Gastroesophageal sphincter (tissue), 3 donors: ENCODE measurements around the gene PSME3.

Experiments used
- CTCF ChIP-seq, 4 experiments: fragments of 200-600 bp in 2 of 4; fragments of 450-650 bp in 2 of 4; sonication (generic) in 1 of 4; IDR thresholded peaks; one replicate each; pipeline ENCODE4 v1.5.1; 2017 to 2019; ENCODE audit warnings: antibody characterized with exemption in 4 of 4, mild to moderate bottlenecking in 2 of 4, moderate library complexity in 2 of 4
- EP300 ChIP-seq: sonication (generic); formaldehyde crosslinking; IDR thresholded peaks from one replicate; pipeline ENCODE4 v1.6.1; 2017; ENCODE audit warnings: antibody characterized with exemption, mild to moderate bottlenecking
- POLR2A ChIP-seq, 2 donors: fragments of 450-650 bp; IDR thresholded peaks; one replicate each; pipeline ENCODE4 v1.6.1; 2017; ENCODE audit warnings: antibody characterized with exemption in 2 of 2, mild to moderate bottlenecking in 2 of 2, moderate library complexity in 1 of 2
- POLR2AphosphoS5 ChIP-seq: sonication (generic); formaldehyde crosslinking; IDR thresholded peaks from one replicate; pipeline ENCODE4 v1.6.1; 2017; ENCODE audit warnings: antibody characterized with exemption

GRCh38 chr17:42832213-42832933 is 824 bp upstream of the PSME3 start:
- TF ChIP-seq POLR2A (IDR thresholded peaks at IDR 0.05) (no peak), CTCF (IDR thresholded peaks at IDR 0.05) (no peak), EP300 (no peak), POLR2AphosphoS5 (no peak)
